ENCODE measurements around the gene LIMS1.
A peak's percentile ranks its signal among the peaks of the same experiment; 100 is the strongest.
"Not testable (repeated sequence)": the region's sequence is repeated elsewhere in the genome, so short reads cannot be mapped to it uniquely, and the experiment has no call there.

Gene LIMS1

DNA sequence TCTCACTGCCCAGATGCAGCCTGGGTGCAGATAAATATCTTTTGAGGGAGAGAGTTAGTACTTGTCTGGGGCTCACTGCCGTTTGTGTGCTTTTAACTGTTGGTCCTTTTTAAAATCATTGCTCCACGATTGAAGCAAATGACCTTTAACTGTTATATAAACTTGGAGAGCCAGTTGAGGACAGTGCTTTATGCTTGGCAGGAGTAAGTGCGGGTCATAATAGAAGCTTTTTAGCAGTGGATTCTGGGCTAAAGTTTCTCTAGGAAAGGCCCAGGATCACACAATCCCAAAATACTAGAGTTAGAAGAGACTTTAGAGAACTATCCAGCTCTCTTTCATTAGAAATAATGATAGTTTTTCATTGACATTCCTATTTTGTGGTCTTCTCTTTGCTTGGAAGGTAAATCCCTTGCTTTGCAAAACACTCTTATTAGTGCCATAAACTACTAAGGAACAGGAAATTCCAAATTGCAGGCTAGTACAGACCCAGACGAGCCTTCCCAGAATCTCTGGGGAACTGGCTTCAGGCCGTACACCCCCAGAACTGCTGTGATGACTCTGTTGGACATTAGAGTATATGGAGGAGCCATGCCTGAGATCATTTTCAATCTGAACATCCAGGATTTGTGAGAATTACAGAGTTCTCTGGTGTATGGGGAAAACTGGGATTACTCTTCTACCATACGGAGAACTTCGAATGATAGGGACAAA lies 19.1 kb downstream of the LIMS1 start:
- DNase-seq = no peak

DNA sequence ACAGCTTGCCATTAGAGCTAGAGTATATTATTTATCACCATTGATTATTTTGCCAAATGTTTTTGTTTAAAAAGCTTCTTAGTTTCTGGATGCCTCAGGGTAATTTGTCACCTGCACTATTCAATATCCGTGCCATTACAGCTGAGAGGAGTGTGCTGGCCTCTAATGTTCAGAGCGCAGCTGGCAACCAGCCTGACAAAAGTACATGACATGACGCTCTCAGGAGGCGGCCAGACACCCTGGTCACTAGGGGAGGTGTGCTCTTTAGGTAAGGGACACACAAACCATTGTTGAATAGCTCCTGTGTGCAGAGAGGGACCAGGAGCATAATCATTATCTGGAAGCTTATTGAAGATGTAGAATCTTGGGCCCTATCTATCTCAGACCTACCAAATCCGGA lies 20.3 kb downstream of the LIMS1 start:
- no peak for DNase-seq

DNA sequence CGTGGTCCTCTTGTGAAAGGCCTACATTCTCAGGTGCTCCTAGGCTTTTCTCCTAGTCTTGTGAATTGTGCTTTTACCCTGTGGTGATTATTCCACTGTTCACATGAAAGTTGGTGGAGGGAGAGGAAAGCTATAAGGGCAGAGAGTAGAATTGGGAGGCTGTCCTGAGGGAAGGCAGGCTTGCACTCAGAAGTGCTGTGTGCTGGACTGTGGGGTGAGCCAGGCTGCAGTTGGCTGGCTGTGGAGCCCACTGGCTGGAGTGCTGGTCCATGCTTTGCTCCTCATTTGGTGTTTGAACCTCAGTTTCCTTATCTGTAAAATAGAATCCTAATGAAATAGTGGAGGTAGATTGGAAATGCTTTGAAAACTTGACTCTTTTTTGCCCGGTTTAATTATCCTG lies 21.3 kb downstream of the LIMS1 start:
- no peak for DNase-seq

DNA sequence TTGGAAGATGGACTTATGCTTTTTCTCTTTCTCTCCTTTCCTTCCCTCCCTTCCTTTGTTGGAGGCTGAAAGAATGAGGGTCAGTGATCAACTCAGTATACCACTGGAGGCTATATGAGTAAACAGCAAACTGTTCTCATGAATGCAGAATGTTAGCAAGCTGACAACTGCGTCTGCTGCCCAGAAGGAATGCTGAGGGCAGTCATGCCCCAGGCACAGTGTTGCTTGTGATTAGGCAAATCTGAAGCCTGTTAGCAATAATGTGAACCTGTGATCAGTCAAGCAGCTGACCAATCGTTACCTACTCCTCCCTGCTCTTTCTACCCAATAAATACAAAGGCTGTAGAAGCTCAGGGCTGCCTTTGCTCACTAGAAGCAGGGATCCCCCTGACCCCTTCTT lies 22.3 kb downstream of the LIMS1 start:
- not testable (repeated sequence) for DNase-seq

DNA sequence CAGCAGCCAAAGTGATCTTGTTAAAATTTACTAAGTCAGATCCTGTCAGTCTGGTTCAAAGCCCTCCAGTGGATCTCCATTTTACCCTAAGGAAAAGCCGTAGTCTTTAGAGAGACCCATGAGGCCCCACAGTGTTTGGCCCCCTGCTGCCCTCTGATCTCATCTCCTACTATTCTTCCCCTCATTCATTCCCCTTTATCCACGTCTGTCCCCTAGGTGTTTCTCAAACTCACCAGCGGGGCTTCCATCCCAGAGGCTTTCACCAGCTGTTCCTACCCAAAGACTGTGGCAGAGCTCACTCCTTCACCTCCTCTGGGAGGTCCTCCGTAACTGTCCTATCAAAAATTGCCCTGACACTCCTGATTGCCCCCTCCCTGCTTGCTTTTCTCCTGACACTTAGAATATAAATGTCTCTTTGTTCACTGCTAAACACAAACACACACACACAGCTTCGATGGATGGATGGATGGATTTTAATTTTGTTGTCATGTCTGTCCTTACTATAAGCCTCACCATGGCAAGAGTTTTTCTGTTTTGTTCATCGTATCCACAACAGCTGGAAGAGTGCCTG lies 26.1 kb downstream of the LIMS1 start:
- peak; percentile 16 for DNase-seq

DNA sequence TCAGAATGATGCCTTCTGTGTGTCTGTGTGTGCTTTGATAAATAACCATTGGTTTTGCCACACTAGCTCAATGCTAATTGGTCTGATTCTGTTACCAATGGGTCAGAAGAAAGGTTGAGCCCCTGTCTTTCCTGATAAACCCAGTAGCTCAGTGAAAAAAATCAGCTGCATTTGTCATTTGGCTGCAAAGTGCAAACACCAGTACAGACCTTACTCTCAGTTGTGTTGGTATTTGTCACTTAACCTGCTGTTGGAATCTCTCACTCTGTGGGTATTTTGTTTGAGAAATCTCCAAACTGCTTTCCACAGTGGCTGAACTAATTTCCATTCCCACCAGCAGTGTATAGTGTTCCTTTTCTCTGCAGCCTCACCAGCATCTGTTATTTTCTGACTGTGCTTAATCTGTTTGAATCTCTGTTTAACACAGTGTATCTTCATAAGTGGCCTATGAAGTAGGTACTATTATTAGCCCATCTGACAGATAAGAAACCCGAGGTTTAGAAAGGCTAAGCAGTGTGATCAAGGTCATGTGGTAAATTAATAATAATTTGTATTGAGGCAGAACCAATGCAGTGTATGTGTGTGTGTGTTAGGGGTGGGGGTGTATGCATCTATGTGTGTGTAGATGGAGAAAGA lies 26.7 kb downstream of the LIMS1 start:
- no peak for DNase-seq

DNA sequence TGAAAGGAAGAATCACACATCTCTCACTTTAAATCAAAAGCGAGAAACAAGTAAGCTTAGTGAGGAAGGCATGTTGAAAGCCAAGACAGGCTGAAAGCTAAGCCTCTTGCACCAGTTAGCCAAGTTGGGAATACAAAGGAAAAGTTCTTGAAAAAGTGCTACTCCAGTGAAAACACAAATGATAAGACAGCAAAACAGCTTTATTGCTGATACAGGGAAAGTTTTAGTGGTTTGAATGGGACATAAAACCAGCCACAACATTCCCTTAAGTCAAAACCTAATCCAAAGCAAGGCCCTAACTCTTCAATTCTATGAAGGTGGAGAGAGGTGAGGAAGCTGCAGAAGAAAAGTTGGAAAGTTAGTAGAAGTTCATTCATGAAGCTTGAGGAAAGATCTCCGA lies 28.0 kb downstream of the LIMS1 start:
- no peak for DNase-seq

DNA sequence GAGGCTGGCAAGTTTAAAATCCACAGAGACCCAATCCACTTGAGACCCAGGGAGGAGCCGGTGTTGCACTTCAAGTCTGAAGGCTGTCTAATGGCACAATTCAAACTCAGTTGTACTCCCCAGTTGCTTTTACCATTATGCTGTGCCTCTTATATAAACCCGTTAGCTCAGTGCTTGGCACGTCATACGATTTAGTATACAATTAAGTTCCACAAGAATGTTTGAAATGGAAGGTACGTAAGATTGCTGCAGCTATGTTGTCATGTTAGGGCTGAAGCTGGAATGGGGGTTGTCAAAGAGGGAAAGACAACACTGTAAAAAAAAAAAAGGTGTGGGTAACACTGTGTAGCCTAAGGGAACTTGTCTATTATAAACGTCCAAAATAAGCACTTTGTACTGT lies 30.2 kb downstream of the LIMS1 start:
- no peak for DNase-seq

DNA sequence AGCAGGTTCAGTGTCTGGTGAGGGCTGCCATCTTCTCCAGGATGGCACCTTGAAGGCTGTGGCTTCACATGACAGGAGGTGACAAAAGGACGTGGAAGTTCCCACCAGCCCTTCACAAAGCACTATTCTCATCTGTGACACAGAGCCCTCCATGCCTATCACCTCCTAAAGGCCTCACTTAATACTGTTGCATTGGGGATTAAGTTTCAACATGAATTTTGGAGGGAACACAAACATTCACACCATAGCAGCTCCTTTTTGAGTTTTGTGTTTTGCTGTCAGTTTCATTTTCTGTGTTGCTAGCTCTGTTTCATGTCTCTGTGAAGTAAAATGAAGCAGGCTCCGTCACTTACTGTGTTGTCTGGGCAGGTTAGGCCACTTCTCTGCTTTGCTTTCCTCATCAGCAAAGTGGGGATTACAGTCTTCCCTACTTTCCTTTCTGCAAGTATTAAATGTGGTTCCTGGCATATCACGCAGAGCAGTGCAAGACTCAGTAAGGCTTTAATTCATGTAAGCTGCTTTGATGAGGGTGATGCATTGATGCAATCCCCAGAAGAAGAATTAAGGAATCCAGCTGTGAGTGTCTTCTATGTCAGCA lies 31.6 kb downstream of the LIMS1 start:
- DNase-seq = peak; percentile 76

DNA sequence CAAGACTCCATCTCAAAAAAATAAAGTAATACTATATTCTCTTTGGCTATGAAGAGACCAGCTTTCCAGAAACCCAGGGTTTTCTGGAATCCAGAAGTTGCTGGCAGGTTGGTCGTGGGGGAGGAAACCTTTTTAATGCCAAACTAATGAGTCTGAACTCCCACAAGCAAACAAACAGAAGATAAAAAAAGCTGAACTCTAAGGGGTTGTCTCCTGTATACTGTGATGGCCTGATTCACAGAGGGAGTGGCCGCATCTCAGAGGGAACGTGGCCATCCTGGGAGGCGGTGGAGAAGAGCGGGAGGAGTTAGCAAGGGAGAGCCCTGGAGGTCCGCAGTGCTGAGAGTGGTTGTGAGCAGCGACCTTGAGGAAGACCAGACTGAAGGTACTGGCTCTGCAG lies 36.1 kb downstream of the LIMS1 start:
- no peak for DNase-seq

DNA sequence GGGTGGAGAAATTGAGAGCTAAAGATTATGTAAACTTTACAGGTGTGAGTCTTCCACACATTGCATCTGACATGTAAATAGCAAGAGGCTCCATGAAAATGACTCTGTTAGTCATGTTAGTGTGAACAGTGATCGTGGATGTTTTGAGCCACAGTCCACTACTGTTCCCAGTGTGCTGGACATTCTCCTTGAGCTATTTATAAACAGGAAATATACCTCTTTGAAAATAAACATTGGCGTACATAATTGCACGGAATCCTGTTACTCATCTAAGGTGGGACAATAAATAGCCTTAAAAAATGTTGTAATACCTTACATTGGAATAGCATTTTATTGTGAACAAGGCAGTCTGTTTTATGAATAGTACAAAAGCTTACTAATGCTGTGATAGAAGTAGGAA lies 37.0 kb downstream of the LIMS1 start:
- no peak for DNase-seq

DNA sequence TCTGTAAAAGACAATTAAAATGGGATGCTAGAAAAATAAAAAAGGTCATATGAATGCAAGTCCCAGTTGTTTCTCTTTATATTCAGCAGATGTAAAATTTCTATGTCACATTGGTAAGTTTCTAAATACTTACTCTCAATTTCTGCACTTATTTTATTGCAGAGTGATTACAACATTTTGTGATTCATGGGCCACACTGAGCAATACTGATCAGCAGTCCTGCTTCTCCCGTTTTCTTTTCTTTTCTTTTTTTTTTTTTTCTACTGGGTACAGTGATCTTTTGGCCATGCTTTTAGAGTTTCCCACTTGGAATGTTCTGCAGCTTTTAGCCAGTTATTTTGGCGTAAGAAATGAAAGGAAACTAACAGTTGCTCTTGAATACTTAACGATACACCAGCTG lies 38.8 kb downstream of the LIMS1 start:
- no peak for DNase-seq

DNA sequence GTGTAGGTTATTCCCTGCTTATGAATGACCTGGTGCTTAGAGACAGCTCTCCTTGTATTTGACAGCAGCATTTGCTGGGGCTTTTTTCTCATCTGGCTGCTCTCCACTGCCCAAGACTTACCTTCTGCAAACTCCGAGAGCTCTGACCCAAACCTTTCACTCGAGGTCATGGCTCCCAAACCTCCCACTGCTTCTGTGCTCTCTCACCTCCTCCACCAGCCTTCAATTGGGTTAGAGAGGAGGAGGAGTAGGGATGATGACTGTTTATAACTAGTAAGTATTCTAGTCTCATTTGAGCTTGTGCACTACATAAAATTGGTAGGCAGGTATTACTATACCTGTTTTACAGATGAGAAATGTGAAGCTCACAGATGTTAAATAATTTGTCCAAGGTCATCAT lies 40.1 kb downstream of the LIMS1 start:
- no peak for DNase-seq

DNA sequence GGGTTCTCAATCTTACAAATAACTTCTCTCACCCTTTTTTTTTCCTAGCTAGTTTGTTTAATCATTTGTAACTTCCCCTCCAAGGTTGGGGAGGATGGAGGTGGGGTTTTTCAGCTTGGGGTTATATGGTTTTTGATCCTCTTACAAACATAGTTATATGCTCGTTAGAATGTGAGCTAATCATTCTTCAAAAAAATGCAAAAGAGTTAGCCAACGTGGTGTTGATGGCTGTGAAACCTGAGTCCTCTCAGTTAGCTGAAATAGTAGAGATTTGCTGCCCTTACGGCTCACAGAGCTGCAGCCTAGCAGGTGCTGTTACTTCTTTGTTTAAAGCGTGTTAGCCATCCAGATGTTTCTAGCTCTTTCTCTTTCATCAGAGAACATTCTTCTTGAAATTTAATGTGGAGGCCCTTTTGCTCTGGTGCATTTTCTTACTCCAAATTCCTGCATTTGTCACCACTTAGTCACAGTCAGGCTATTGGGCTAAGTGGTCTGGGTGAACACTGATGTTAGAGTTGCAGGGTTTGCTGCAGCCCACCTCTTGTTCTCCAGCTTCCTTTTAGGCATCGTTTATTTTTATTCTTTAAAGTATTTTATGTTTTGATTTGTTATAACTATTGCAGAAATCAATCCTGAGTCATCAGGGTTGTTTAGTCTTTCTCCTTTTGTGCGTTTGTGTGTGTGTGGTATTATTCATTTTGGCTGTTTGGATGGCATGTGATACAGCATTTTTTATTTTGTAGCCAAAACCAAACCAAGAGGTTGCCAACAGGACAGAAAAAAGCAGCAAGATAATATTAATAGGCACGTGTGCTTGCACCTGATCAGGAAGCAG lies 41.1 kb downstream of the LIMS1 start:
- DNase-seq = no peak

DNA sequence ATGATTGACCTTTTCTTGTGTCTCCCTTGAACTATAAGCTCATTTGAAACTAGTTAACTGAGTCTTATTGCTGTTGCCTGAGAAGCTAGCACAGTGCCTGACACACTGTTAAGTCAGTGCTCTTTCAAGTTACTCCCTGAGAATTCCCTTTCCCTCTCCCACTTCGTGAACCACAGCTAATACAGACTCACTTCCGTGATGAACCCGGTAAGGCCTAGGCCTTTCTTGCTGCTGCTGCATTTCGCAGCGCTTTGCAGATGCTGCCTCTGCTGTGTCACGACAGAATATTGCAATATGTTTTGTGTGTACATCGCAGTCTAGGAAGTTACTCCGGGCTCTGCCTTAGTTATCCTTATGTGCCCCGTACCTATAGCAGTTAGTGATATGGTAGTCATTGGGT lies 42.8 kb downstream of the LIMS1 start:
- DNase-seq = no peak

DNA sequence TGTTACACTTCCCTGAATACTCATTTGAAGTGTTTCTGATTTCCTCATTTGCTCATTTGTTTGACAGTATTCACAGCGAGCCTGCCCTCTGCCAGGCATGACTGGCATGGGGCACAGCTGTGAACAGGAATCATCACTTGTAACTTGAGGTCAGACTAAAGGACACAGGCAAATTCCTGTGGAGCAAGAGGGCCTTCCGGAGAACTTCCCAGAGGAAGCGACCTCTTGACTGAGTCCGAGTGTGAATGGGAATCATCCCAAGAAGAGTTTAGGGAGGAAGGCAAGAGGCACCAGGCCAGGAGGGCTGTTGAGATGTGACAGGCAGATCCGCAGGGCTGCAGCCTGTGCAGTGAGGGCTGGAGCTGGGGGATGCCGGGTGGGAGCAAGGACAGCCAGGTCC lies 45.4 kb downstream of the LIMS1 start:
- no peak for DNase-seq

DNA sequence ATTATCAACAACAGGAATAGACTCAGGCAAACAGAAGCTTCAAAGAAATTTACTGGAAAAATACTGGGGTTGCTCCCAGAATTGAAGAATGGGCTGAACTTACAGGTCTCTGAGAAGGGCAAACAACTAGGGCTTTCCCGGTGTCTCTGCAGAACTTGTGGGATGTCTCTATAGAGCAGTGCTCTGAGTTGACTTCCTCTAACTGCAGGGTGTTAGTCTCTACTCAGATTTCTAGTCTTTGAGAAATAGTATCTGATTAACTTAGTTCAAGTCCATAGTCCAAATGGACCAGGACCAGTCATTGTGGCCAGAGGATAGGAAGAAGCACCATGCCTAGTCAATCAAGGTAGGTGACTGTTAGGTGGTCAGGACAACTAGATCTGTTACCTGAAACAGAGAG lies 45.8 kb downstream of the LIMS1 start:
- DNase-seq = no peak

DNA sequence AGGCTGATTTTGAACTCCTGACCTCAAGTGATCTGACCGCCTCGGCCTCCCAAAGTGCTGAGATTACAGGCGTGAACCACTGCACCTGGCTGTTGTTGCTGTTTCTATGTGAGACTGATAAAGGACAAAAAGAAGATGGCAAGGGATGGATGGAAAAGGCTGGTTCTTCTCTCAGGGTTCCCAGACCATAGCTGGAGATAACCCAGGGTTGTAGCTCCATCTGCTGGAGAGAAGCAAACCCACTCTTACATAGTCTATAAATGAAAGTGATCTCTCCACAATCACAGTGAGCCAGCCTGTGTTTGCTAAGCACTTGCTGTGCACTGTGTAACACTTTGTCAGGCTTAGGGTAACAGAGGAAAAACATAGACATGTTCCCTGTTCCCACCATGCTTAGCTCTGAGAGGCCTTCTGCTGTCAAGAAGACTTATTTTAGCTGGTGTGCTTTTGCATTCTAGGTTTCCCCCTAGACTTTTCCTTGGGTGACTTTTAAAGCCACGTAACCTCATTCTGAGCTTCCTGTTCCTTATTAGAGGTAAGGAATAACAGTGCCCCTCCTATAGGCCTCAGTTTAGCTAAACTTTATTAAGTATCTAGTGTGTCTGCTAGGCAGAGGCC lies 49.7 kb downstream of the LIMS1 start:
- peak; percentile 85 for DNase-seq

DNA sequence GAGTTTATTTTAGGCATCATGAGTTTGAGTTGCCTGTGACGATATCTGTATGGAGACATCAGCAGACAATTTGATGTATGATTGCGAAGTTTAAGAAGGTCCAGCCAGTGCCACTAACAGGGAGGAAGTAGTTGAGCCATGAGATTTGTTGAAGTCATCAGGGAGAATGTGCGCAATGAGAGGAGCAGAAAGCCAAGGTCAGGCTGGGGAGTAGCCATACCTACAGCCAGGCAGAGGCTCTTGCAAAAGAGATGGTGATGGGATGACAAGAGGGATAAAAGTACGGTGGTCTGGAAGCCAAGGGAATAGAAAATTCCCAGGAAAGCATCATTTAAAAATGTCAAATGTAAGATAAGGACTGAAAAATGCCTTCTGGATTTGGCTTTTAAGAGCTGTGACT lies 51.2 kb downstream of the LIMS1 start:
- no peak for DNase-seq

DNA sequence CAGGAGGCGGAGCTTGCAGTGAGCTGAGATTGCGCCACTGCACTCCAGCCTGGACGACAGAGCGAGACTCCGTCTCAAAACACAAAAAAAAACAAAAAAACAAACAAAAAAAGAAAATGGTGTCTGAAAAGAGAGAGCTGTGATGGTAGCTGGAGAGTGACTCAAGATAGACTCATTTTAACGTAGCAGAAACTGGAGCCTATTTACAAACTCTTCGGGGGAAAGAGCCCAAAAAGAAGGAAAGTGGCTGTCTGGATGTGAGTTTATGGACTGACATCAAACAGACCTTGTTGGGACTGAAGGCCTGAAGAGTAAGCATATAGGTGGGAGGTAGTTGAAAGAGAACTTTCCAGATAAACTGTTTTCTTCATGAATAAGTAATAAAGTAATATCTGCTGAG lies 51.8 kb downstream of the LIMS1 start:
- no peak for DNase-seq

DNA sequence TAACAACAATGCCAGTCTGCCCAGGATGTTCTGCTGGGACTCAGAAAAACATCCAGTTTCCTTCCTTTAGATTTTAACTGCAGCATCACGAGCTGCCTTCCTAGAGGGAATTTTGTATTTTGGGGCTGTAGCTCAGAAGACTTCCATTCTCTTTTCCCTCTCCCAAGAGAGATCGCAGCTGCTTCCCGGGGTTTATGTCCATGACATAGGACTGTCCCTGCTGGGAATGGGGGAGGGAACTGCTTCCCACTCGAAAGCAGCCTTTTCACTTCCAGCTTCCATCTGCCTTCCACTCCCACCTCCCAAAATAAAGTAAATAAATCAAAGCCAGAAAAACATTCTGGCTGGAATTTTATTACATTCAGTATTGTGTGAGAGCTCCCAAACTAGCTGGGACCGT lies 52.4 kb downstream of the LIMS1 start:
- no peak for DNase-seq

DNA sequence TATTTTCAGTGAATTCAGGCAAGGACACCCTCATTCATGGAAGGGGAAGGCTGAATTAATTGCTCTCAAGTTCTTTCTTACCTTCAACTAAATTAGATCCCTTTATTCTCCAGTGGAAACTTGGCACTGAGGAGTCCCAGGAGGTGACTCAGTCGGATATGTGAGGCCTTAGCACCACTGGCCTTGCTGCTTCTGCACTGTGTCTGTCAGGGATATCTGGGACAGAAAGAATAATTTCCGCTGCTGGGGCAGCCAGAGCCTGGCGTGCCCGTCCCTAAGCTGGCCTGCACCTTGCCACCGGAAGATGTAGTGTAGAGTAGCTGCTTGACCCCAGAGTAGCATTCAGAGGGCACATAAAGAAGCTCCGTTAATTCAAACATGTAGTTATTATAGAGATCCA lies 53.4 kb downstream of the LIMS1 start:
- DNase-seq = no peak

DNA sequence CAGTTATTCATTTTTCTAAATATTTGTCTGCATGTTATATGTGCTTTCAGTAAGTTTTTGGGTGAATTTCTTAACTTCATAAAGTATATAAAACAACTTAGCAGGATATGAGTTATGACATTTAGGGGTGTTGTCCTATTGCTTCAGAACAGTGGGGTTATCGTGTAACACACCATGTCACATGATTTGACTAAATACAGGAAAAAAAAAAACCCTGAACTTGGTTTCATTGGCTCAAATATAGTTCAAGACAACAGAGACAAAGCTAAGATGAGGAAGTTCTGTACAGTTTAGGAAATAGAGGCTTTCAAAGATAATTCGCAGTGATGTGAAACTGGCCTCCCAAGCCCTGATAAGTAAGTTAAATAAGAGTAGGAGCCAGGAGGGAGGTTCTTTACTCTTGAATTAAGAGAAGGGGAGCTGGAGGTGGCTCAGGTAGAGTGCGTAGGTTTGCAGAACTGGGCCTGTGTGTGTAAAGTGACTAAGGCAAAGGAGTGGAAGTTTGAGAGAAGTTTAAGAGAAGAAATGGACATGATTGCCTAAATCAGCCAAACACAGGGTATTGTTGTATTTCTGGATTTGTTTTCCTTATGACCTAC lies 53.9 kb downstream of the LIMS1 start:
- DNase-seq = no peak
